Measurements from ENCODE around the gene EXD2.
"Not testable (repeated sequence)": the region's sequence is repeated elsewhere in the genome, so short reads cannot be mapped to it uniquely, and the experiment has no call there.

EXD2 gene

GRCh38 chr14:69259527-69260189 lies 68.4 kb downstream of the EXD2 start, which contains the start of gene GALNT16:
TSS of gene GALNT16 (plus strand) at chr14:69260158. CDS start at chr14:69260291, 133 bp downstream.
- DNase-seq, result no peak

- no peak for DNase-seq
These were observed 69.0 kb downstream of the EXD2 start for GRCh38 chr14:69260190-69260860.

GRCh38 chr14:69260861-69261564 lies 69.7 kb downstream of the EXD2 start:
- DNase-seq, result no peak

- no peak for DNase-seq
These were observed 70.5 kb downstream of the EXD2 start for GRCh38 chr14:69261761-69262331.

- no peak for DNase-seq
These were observed 71.2 kb downstream of the EXD2 start for GRCh38 chr14:69262516-69262915.

- no peak for DNase-seq
These were observed 72.1 kb downstream of the EXD2 start for GRCh38 chr14:69263364-69263763.

GRCh38 chr14:69263771-69264170 lies 72.5 kb downstream of the EXD2 start:
- DNase-seq, result no peak

GRCh38 chr14:69266572-69267345 lies 75.5 kb downstream of the EXD2 start:
- no peak for DNase-seq

- DNase-seq, result no peak
These were observed 76.2 kb downstream of the EXD2 start for GRCh38 chr14:69267492-69267891.

- no peak for DNase-seq
These were observed 76.9 kb downstream of the EXD2 start for GRCh38 chr14:69268223-69268622.

- DNase-seq, result no peak
These were observed 77.5 kb downstream of the EXD2 start for GRCh38 chr14:69268763-69269162.

GRCh38 chr14:69269381-69269780 lies 78.1 kb downstream of the EXD2 start:
- DNase-seq, result no peak

- DNase-seq, result no peak
These were observed 78.8 kb downstream of the EXD2 start for GRCh38 chr14:69270097-69270496.

GRCh38 chr14:69270795-69271708 lies 79.8 kb downstream of the EXD2 start:
- DNase-seq, result no peak

GRCh38 chr14:69274321-69274720 lies 83.0 kb downstream of the EXD2 start:
- DNase-seq, result no peak

- no peak for DNase-seq
These were observed 84.0 kb downstream of the EXD2 start for GRCh38 chr14:69275331-69275730.

- DNase-seq, result not testable (repeated sequence)
These were observed 86.1 kb downstream of the EXD2 start for GRCh38 chr14:69277356-69277755.

GRCh38 chr14:69280746-69281291 lies 89.5 kb downstream of the EXD2 start:
- no peak for DNase-seq

- peak; percentile 23 for DNase-seq
These were observed 90.3 kb downstream of the EXD2 start for GRCh38 chr14:69281450-69282169.

- no peak for DNase-seq
These were observed 91.2 kb downstream of the EXD2 start for GRCh38 chr14:69282448-69282847.

GRCh38 chr14:69284170-69284569 lies 92.9 kb downstream of the EXD2 start:
- DNase-seq, result no peak

Measured in NCI-H774 (cell line).